ENCODE measurements around the gene PLGRKT.

PLGRKT gene

DNA sequence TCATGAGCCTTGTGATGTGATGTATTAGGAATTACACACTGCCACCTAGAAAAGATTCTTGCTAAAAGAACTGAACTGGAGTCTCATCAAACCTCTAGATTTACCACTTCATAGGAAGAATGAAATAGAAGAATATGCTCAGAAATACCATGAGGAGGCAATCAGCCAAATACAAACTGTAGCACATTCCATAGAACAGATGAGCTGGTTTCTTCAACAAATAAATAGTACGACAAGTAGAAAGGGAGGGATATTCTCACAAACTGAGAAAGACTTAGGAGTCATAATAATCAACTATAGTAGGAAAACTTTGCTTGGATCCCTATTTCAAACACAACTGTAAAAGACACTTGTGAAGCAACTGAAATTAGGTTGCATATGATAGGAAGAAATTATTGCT lies 15.4 kb downstream of the PLGRKT start:
- H3K4me3 ChIP-seq (ENCODE audit: low read depth, low read length): no peak overlapping the region
- TF ChIP-seq, protein P1, sequence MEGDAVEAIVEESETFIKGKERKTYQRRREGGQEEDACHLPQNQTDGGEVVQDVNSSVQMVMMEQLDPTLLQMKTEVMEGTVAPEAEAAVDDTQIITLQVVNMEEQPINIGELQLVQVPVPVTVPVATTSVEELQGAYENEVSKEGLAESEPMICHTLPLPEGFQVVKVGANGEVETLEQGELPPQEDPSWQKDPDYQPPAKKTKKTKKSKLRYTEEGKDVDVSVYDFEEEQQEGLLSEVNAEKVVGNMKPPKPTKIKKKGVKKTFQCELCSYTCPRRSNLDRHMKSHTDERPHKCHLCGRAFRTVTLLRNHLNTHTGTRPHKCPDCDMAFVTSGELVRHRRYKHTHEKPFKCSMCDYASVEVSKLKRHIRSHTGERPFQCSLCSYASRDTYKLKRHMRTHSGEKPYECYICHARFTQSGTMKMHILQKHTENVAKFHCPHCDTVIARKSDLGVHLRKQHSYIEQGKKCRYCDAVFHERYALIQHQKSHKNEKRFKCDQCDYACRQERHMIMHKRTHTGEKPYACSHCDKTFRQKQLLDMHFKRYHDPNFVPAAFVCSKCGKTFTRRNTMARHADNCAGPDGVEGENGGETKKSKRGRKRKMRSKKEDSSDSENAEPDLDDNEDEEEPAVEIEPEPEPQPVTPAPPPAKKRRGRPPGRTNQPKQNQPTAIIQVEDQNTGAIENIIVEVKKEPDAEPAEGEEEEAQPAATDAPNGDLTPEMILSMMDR (IDR thresholded peaks at IDR 0.05; ENCODE audit: low read depth, low read length): no peak
- TF ChIP-seq POLR2A (IDR thresholded peaks at IDR 0.05; ENCODE audit: extremely low read depth, insufficient read length) (no peak), MYC (IDR thresholded peaks at IDR 0.05; ENCODE audit: low read depth, low read length) (no peak)
- TF ChIP-seq, protein P2, sequence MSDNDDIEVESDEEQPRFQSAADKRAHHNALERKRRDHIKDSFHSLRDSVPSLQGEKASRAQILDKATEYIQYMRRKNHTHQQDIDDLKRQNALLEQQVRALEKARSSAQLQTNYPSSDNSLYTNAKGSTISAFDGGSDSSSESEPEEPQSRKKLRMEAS (IDR thresholded peaks at IDR 0.05; ENCODE audit: low read depth, low read length): no peak
- DNase-seq (ENCODE audit: low read depth): no peak

DNA sequence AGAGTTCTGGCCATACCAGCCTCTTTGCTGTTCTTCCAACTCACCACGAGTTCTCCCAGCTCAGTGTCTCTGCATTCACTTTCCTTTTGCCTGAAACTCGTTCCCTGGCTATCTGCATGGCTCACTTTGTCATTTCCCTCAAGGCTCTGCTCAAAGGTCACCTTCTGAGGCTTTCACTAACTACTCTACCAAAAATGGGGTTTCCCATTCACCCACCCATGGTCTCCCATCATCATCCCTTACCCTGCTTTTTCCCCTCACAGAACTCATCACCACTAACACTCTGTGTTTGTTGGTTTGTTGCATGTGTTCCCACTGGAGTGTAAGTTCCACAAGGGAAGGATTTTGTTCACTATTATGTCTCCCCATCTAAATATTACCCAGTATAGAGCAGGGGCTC lies 16.6 kb downstream of the PLGRKT start:
- TF ChIP-seq, protein P2 (IDR thresholded peaks at IDR 0.05; ENCODE audit: low read depth, low read length): no peak
- no peak for TF ChIP-seq POLR2A (IDR thresholded peaks at IDR 0.05; ENCODE audit: extremely low read depth, insufficient read length)
- TF ChIP-seq MYC (IDR thresholded peaks at IDR 0.05; ENCODE audit: low read depth, low read length): no peak
- TF ChIP-seq, protein P1 (IDR thresholded peaks at IDR 0.05; ENCODE audit: low read depth, low read length): no peak
- H3K4me3 ChIP-seq (ENCODE audit: low read depth, low read length): no peak overlapping the region
- DNase-seq (ENCODE audit: low read depth): no peak

DNA sequence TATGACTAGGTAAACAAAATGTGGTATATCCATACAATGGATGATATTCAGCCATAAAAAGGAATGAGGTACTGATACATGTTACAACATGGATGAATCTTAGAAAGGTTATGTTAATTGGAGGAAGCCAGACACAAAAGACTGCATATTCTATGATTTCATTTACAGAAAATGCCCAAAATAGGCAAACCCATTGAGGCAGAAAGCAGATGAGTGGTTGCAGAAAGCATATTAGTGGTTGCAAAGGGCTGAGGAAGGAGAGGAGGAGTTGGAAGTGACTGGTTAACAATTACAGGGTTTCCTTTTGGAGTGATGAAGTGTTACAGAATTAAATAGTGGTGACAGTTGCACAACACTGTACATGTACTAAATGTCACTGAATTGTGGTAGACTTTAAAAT lies 17.7 kb downstream of the PLGRKT start:
- TF ChIP-seq POLR2A (IDR thresholded peaks at IDR 0.05; ENCODE audit: extremely low read depth, insufficient read length): no peak
- TF ChIP-seq, protein P1 (IDR thresholded peaks at IDR 0.05; ENCODE audit: low read depth, low read length): no peak
- no peak for TF ChIP-seq MYC (IDR thresholded peaks at IDR 0.05; ENCODE audit: low read depth, low read length)

DNA sequence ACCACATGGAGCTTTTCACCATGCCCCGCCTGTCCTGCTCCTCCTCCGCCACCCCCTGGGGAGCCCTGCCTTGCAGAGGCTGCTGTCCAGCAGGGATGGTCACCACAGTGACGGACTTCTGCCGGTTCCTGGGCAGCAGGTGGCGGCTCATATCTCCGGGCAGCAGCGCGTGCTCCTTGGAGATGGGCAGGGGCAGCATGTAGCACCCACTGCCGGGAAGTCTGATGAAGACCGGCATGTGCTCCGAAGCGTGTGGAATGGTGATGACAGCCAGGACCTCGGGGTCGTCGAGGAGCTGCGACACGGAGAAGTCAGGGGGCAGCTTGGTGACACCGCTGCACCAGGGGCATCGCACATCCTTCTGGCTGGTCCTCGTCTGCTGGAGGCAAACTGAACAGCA lies 19.2 kb downstream of the PLGRKT start:
- DNase-seq (ENCODE audit: low read depth): no peak
- no peak for TF ChIP-seq MYC (IDR thresholded peaks at IDR 0.05; ENCODE audit: low read depth, low read length)
- TF ChIP-seq, protein P2 (IDR thresholded peaks at IDR 0.05; ENCODE audit: low read depth, low read length): no peak
- no peak for TF ChIP-seq POLR2A (IDR thresholded peaks at IDR 0.05; ENCODE audit: extremely low read depth, insufficient read length)
- TF ChIP-seq, protein P1 (IDR thresholded peaks at IDR 0.05; ENCODE audit: low read depth, low read length): no peak
- no peak overlapping the region for H3K4me3 ChIP-seq (ENCODE audit: low read depth, low read length)

More for the DNA sequence above, 17.7 kb downstream of the PLGRKT start:
- H3K4me3 ChIP-seq (ENCODE audit: low read depth, low read length): no peak overlapping the region
- DNase-seq (ENCODE audit: low read depth): no peak

DNA sequence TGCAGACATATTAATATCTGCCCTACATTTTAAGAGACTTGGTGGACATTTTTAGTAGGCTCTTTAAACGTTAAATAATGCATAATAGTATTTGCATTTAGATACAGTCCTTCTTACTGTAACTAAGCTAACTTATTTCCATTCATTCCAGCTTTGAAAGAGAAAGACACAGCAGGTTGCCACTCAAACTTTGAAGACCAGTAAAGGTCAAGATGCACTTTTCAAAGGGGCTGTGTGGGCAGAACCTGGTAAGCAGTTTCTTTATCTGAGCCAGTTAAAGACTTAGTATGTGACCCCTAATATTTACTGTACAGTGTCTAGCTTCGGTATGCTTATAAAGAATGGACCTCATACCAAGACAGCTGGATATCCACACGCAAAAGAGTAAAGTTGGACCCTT lies 20.8 kb downstream of the PLGRKT start:
- no peak for DNase-seq (ENCODE audit: low read depth)
- H3K4me3 ChIP-seq (ENCODE audit: low read depth, low read length): no peak overlapping the region
- TF ChIP-seq, protein P2 (IDR thresholded peaks at IDR 0.05; ENCODE audit: low read depth, low read length): no peak
- TF ChIP-seq POLR2A (IDR thresholded peaks at IDR 0.05; ENCODE audit: extremely low read depth, insufficient read length) (no peak), MYC (IDR thresholded peaks at IDR 0.05; ENCODE audit: low read depth, low read length) (no peak)

DNA sequence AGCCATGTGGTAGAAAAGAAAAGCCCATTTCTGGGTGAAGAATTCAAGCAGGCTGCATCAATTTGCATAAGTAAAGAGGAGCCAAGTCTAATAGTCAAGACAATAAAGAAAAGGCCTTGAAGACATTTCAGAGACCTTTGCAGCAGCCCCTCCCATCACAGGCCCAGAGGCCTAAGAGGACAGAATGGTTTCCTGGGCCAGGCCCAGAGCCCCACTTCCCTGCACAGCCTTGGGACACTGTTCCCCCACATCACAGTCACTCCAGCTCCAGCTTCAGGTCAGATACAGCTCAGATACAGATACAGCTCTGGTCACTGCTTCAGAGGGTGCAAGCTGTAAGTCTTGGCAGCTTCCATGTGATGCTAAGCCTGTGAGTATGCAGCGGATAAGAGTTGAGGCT lies 29.1 kb downstream of the PLGRKT start:
- no peak overlapping the region for H3K4me3 ChIP-seq (ENCODE audit: low read depth, low read length)
- TF ChIP-seq, protein P1 (IDR thresholded peaks at IDR 0.05; ENCODE audit: low read depth, low read length): no peak
- TF ChIP-seq POLR2A (IDR thresholded peaks at IDR 0.05; ENCODE audit: extremely low read depth, insufficient read length): no peak
- DNase-seq (ENCODE audit: low read depth): no peak
